Esophagus mucosa (tissue), 1 donor: Measurements from ENCODE around the gene C1orf21. TPM values are rescaled to one million over a fixed set of nuclear protein-coding genes. Genes with fewer than 3 reads are reported as not detected.
A peak's percentile ranks its signal among the peaks of the same experiment; 100 is the strongest.

Source experiments
- ATAC-seq: fragments of 200-7000 bp; cut with Tn5 transposase; one replicate; pipeline ENCODE4 v1.9.1; 2020
- total RNA-seq: library from RNA; stranded (reverse); gene quantifications from one replicate; pipeline ENCODE4 v1.2.4, GENCODE V29; 2023
- donor health status: DM: yes; HTN: yes; CAD: no.

C1orf21 gene
- total RNA-seq, 1 donor from 2014 or later: 44.1 TPM

DNA sequence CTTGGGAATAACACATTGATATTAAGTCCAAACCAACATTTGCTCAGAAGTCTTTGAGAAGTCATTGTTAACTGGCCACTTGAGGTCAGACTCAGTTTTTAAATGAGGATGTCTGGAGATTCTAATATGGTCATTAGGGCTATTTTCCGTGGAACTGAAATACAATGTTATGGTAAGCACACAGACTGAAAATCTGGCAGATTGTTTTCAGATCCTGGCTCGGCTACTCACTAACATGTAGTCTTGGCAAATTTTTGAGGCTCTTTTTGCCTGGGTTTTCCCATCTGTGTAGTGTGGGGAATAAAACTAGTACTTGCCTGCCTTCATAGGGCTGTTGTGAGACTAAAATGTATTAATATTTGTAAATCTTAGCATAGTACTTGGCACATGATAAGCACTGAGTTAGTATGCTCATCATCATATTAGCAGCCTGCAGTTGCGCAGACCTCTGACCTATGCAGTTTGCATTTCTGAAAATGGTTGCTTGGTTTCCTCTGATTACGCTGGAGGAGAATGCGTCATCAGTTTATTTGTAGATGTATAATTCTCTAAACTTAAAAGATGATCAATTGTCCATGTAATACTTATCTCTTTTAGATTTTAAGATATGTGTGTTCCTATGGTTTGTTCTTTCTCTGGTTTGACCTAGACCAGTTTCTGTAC, 100.8 kb downstream of the C1orf21 start:
- no peak for ATAC-seq

- no peak for ATAC-seq
Observed at GRCh38 chr1:184489908-184490307, 103.1 kb downstream of the C1orf21 start.

GRCh38 chr1:184492536-184492935, 105.7 kb downstream of the C1orf21 start:
- ATAC-seq: no peak

DNA sequence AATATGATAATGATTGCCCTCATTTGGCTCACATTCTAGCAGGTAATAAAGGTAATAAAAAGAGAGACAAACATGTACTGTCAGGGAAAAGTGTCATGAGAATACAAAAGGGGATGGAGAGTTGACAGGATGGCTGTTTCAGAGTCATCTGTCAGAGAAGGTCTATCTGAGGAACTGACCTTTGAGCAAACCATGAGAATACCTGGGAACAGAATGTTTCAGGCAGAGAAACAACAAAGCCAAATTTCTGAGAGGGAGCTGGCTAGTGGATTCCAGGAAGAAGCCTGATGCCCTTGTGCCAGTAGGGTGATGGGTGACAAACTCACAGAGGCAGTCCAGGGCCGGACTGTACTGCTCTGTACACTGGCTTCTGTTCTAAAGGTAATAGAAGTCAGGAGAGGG, 107.2 kb downstream of the C1orf21 start:
- ATAC-seq: no peak

DNA sequence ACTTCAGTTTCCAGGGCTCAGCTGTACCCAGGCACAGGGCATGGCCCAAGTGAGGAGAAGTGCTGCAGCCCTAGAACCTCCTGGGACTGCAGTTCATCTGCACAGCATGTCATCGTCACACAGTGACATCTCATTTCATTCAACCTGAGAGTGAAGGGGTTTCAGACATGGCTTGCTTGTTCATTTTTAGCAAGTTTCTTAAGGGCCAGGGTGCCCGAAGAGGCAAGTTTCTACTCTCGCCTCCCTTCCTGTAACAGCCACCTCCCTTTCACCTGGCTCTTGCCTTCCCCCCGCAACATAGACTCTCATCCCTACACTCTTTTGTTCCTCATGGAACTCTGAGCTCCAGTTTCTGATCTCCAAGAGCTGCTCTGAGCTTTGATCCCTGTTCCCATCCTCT, 108.1 kb downstream of the C1orf21 start:
- ATAC-seq: no peak

GRCh38 chr1:184497959-184498723, 111.3 kb downstream of the C1orf21 start:
- no peak for ATAC-seq

DNA sequence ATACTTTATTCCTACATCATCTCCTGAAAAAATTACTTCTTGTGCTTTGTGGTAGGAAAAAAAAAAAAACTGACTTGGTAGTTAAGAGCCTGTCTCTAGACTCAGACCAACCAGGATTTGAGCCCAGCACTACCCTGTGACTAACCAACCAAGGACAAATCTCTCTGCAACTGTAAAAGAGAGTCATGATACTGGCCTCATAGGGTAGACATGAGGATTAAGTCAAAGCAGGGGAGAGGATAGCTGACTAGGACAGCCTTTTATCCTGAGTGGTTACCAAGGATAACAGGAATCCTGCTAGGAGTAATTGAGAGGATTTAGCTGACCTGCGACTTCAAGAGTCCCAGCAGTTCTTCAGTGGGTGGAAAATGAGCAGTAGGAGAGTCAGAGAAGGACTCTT, 112.8 kb downstream of the C1orf21 start:
- no peak for ATAC-seq

- ATAC-seq: no peak
Observed at GRCh38 chr1:184502161-184502560, 115.3 kb downstream of the C1orf21 start.

GRCh38 chr1:184503221-184503749, 116.5 kb downstream of the C1orf21 start:
- ATAC-seq: no peak

DNA sequence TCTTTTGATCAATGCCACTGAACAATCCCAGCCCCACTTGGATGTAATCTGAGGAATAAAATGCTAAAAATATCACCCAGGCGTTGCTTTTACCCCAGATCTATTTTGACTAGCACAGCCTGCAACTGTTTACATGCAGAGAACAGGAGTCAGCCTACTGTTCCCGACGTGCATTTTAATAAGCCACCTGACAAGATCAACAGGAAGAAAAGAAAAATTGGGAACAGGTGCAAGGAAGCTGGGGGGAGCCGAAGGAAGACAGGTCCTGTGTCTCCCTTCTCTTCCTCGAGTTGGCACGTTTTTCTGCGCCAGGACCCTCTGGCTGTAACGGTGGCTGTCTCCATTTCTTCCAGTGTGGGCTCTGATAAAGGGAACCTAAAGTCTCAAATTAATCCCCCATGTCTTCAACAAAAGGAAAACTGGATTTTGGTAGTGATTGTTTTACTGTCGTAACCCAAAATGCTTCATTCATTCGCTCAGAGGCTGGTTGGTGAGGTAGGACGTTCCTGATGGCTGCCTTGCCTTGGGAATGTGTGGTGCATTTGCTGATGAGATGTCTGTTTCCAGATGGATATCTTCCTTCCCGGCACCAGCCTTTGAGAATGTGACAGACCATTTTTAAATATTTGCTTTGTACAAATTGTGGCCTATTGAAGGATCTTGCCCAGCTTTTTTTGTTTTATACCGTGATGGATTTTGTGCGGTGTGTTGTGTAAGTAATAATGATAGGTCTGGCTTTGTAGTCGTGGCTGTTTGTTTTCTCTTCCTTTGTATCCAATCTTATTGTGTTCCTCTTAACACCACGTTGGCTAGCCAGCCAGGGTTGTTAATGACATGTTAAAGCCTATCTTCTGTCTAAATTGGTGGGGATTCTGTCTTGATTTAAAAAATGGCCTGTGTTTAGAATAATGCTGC, 117.5 kb downstream of the C1orf21 start:
- no peak for ATAC-seq

DNA sequence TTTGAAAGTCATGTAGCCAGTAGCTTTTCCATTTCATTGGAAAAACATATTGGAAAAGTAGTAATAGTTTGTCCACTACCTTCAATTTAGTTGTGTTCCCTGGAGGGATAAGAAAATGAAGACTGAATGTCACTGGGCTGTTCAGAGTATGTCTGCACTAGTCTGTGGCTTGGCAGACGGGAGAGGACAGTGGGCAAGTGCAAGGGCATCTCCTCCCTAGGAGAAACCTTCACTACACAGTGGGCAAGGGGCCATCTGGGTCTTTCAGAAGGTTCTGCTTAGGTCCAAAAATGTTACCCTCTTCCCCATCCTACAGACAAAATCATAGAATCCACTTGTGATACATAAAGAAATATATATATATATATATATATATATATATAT, 118.1 kb downstream of the C1orf21 start:
- no peak for ATAC-seq

DNA sequence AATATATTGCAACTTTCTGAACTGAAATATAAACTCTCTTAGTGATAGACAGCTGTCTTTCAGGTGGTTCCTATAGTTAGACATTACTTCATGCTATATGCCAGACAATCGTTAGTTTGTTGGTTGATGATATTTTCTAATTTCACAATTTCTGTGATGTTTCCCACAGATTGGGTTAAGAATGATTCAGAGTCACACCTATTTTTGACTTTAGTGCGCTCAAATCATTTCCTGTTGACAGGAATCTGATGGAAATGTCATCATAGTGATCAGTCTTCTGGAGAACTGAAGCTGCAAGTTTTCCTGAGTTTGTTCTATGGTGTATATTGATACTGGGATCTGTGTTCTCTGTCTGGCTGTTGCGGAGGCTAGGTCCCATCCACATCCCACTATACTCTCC, 119.7 kb downstream of the C1orf21 start:
- no peak for ATAC-seq

DNA sequence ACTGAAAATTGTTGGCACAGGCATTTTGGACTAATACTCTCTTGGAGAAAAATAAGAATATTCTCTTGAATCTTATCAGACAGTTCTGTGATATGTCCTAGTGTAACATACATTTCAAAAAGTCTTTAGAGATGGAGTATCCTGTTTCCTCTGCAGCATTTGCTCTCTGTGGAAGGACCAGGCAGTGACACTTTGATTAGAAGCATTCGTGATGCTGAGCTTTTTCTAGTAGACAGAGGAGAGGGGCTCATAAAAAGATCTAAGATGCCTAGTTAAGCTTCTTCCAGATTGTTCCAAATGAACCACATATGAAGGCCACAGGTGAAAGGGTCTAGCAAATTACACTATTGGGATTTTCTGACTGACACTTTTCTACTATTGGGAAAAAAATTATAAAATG, 120.3 kb downstream of the C1orf21 start:
- no peak for ATAC-seq

DNA sequence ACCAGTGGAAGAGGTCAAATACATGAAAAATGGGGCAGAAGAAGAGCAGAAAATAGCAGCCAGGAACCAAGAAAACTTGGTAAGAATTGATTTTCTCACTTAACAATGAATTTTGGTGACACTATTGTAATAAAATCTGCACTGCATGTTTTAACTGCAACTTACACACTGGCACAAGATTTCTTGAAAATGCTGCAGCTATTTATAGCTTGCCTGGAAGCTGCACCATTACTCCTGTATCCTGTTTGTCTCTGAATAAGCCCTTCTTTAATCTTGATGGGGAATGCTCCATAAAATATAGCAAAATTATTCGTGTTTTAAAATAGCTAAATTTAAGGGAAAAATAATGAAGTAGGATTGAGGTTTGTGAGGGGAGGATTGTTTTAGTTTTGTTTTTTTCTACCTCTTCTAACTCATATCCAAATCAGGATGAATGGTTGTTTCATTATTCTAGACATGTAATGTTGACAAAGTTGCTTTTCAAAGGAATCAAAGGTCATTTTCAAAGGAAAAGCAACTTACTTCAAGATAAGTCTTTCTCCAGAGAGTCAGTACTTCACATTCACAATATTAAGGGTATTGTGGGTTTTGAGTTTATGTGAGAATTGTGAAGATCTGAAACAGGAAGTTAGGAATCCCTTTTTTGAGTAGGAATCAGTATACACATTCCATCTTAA, 120.9 kb downstream of the C1orf21 start:
- ATAC-seq: no peak

DNA sequence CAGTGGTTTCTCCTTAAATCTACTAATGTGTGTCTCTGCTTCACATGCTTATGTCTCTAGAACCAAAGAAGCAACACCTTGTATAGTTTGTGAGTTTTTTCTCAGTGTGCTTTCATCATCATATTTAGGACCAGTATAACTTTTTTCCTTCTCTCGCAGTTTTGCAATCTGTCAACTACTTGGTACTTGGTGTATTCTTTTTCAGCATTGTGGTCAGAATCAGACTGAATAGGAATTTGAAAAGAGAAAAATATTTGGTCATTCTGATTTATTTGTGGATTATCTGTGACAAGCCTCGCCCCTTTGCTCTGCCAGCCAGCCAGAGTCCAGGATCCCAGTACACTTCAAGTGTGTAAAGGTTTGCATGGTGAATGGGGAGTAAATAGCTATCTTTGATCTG, 122.3 kb downstream of the C1orf21 start:
- no peak for ATAC-seq

DNA sequence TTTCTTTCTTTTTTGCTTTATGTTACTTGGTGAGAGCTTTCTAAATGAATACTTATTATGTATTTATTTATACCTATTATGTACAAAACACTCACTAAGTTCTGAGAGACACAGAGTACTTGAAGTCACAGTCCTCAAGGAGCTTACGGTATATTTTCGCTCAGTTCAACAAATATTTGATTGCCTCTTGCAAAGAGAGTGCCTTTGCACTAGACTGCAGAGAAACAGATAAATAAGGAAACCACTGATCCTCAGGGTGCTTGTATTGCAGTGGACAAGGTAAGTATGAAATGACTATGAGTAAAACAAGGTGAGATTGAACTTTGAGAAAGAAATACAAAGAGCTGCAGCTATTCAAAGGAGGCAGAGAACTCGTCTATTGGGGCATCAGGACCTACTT, 123.3 kb downstream of the C1orf21 start:
- no peak for ATAC-seq

DNA sequence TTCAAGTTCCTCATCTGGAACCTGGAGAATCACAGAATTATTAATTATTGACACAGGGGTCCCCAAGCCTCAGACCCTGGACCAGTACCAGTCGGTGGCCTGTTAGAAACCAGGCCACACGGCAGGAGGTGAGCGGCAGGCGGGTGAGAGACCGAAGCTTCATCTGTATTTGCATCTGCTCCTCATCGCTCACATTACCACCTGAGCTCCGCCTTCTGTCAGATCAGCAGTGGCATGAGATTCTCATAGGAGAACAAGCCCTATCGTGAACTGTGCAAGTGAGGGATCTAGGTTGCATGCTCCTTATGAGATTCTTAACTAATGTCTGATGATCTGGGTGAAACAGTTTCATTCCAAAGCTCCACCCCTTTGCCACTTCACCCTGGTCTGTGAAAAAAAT, 125.9 kb downstream of the C1orf21 start:
- no peak for ATAC-seq

GRCh38 chr1:184513421-184513820, 126.6 kb downstream of the C1orf21 start:
- peak; percentile 22 for ATAC-seq

DNA sequence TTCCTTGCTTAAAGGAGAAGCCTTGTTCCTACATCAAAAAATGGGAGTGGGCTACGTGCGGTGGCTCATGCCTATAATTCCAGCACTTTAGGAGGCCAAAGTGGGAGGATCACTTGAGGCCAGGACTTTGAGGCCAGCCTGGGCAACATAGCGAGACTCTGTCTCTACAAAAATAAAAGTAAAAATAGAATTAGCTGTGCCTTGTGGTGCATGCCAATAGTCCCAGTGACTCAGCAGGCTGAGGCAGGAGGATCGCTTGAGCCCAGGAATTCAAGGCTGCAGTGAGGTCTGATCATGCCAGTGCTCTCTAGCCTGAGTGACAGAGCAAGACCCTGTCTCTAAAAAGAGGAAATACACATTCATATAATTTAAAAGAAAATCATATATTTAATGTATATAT, 127.1 kb downstream of the C1orf21 start:
- peak; percentile 32 for ATAC-seq

DNA sequence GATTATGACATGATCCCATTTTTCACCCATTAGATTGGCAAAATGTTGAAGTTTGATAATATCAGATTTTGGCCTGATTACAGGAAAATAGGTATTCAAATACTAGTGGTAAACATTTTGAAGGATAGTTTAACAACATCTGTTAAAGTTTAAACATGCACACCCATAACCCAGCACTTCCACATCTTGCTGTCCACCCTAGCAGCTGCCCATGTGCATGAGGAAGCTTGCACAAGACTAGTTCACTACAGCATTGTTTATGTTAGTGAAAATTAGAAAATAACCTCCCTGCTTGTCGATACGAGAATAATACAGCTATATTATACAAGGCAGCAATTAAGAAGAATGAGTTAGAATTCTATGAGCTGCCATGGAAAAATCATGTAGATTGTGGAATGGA, 127.6 kb downstream of the C1orf21 start:
- ATAC-seq: no peak

DNA sequence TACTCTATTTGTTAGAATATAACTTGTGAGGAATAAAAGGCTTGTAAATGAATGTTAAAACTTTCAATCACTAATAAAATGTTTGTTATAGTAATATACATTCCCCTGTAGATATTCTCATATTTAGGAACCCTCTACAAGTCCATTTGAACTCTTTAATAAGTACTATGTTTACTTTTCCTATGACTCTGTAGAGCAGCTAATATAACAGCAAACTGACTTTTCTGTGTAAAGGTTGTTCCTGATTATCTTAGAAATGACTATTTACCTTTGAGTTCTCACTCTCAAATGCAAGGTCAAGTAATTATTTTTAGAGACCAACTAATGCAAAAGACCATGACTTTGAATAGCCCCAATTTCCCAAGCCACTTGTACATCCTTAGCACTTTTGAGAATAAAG, 130.3 kb downstream of the C1orf21 start:
- ATAC-seq: no peak

DNA sequence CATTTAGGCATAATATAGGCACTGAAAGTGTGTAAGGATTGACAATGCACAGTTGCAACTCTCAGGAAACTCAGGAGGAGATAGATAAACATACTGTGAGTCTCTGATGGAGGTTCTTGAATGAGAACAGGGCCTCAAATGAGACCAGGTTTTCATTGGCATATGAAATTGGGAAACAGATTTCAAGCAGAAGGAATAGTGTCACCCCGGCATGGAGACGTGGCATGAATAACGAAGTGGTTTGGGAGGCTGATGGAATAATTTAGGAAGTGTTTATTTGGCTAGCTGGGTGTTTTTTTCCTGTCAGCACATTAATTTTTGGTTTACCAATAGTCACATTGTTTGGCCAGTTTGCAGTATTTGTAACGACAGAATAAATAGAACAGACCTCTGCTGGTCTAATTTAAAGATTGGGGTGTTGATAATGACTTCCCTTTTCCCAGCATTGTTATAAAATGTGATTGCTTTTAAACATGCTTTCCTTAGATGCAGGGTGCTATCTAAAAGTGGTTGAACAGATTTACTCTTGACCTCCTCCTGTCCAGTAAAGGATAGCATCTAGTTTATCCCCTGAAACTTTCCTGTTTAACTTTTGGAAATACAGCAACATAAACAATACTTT, 132.0 kb downstream of the C1orf21 start:
- no peak for ATAC-seq
